Activated CD8-positive, alpha-beta memory T cell treated with anti-CD3 and anti-CD28 coated beads, Interleukin-2, amount 50 U/mL, for 24 hours (primary cell): ENCODE data around the gene SRSF11.
"Not testable (repeated sequence)": the region's sequence is repeated elsewhere in the genome, so short reads cannot be mapped to it uniquely, and the experiment has no call there.

ENCODE experiments used
- DNase-seq: peaks from one replicate; pipeline ENCODE4 v3.0.0-alpha.2; 2020; ENCODE audit errors: extremely low read depth

SRSF11 gene

GRCh38 chr1:70221238-70222121, at the start of gene SRSF11:
SRSF11 (plus strand) TSS chr1:70221380; CDS start chr1:70221637, 257 bp downstream.
- DNase-seq, result peak; percentile 91

GRCh38 chr1:70171512-70171911, 49.7 kb upstream of the SRSF11 start:
- no peak for DNase-seq

- DNase-seq, result not testable (repeated sequence)
Observed at GRCh38 chr1:70185181-70185580, 36.0 kb upstream of the SRSF11 start.

GRCh38 chr1:70188522-70188921, 32.7 kb upstream of the SRSF11 start:
- DNase-seq, result no peak

GRCh38 chr1:70190180-70190579, 31.0 kb upstream of the SRSF11 start:
- DNase-seq, result no peak

GRCh38 chr1:70192446-70192845, 28.7 kb upstream of the SRSF11 start:
- not testable (repeated sequence) for DNase-seq

GRCh38 chr1:70194601-70195000, 26.6 kb upstream of the SRSF11 start:
- DNase-seq, result no peak

GRCh38 chr1:70195342-70195741, 25.8 kb upstream of the SRSF11 start:
- no peak for DNase-seq

GRCh38 chr1:70196333-70196732, 24.8 kb upstream of the SRSF11 start:
- DNase-seq, result no peak

- no peak for DNase-seq
Observed at GRCh38 chr1:70200065-70200464, 21.1 kb upstream of the SRSF11 start.

GRCh38 chr1:70202173-70202758, 18.9 kb upstream of the SRSF11 start:
- no peak for DNase-seq

GRCh38 chr1:70204139-70204538, 17.0 kb upstream of the SRSF11 start:
- DNase-seq, result no peak

GRCh38 chr1:70204600-70204999, 16.6 kb upstream of the SRSF11 start:
- DNase-seq, result no peak

GRCh38 chr1:70205071-70205433, 16.1 kb upstream of the SRSF11 start:
- DNase-seq, result no peak

- DNase-seq, result peak; percentile 91
Observed at GRCh38 chr1:70205434-70206118, 15.6 kb upstream of the SRSF11 start, which contains the start of gene LRRC40. LRRC40 (minus strand) TSS chr1:70205579; CDS start chr1:70205540, 39 bp downstream.

- not testable (repeated sequence) for DNase-seq
Observed at GRCh38 chr1:70206833-70207232, 14.3 kb upstream of the SRSF11 start.

GRCh38 chr1:70207492-70207891, 13.7 kb upstream of the SRSF11 start:
- no peak for DNase-seq

GRCh38 chr1:70208292-70208691, 12.9 kb upstream of the SRSF11 start:
- no peak for DNase-seq

GRCh38 chr1:70210820-70211219, 10.4 kb upstream of the SRSF11 start:
- DNase-seq, result no peak

- no peak for DNase-seq
Observed at GRCh38 chr1:70211541-70211940, 9.6 kb upstream of the SRSF11 start.

- no peak for DNase-seq
Observed at GRCh38 chr1:70220015-70220414, 1.2 kb upstream of the SRSF11 start.

GRCh38 chr1:70220517-70221237, 503 bp upstream of the SRSF11 start:
- DNase-seq, result no peak
